PC-9 (cell line): ENCODE results near the gene TCHHL1.

Source experiments
- EZH2 ChIP-seq: fragments of 200-600 bp; sonication (generic); IDR thresholded peaks from 2 replicates; pipeline ENCODE4 v1.8.0; 2017; ENCODE audit warnings: antibody characterized with exemption, low read depth
- TF ChIP-seq, protein P1 (sequence below): fragments of 200-600 bp; sonication (generic); conservative IDR thresholded peaks from 2 replicates; pipeline ENCODE4 v1.6.1; 2017; ENCODE audit warnings: mixed run types, antibody characterized with exemption, mild to moderate bottlenecking, moderate library complexity

DNA sequence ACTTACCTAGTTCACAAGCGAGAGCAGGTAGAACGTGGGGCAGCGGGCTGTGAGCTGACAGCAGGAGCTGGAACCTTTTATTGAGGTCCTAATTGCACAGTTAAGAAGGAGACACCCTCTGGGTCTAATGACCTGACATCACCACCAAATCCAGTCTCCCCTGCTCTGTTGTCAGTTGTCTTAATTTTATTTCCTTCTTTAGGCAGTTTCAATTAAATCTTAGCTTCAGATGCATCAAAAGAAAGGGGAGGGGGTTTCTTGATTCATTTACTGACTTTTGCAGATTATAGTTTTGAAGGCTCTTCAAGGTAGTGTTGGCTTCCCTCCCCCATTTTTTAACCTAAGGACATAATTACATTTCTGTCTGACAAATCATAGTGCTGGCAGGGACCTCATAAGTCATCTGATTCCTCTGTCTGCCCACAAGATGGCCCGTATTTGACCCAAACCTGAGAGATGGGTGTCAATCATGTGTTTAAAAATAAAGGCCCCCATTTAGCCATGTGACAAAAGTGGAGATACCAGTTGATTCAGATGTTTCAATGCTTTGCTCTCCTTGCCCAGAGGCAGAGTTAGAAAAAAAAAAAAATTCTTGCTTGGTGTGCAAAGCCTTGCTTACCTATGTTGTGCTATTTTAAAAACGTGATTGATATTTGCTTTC is at the start of gene TCHHL1:
- TF ChIP-seq, protein P1, sequence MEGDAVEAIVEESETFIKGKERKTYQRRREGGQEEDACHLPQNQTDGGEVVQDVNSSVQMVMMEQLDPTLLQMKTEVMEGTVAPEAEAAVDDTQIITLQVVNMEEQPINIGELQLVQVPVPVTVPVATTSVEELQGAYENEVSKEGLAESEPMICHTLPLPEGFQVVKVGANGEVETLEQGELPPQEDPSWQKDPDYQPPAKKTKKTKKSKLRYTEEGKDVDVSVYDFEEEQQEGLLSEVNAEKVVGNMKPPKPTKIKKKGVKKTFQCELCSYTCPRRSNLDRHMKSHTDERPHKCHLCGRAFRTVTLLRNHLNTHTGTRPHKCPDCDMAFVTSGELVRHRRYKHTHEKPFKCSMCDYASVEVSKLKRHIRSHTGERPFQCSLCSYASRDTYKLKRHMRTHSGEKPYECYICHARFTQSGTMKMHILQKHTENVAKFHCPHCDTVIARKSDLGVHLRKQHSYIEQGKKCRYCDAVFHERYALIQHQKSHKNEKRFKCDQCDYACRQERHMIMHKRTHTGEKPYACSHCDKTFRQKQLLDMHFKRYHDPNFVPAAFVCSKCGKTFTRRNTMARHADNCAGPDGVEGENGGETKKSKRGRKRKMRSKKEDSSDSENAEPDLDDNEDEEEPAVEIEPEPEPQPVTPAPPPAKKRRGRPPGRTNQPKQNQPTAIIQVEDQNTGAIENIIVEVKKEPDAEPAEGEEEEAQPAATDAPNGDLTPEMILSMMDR, result no peak
- TF ChIP-seq EZH2, result no peak
